ENCODE data around the gene TNRC6C.

Gene TNRC6C

GRCh38 chr17:77957857-77958715 lies at the start of gene TNRC6C:
Gene TNRC6C (plus strand): TSS chr17:77958703. CDS start chr17:78004207, 45,504 bp downstream.
- no peak for TF ChIP-seq CTCF (IDR thresholded peaks at IDR 0.05; ENCODE audit: extremely low read depth, missing control alignments)
- peak; percentile 100 for DNase-seq (ENCODE audit: low spot score)

- no peak for TF ChIP-seq CTCF (IDR thresholded peaks at IDR 0.05; ENCODE audit: extremely low read depth, missing control alignments)
- DNase-seq (ENCODE audit: low spot score): no peak
These were observed 49.3 kb upstream of the TNRC6C start for GRCh38 chr17:77909236-77909635.

- no peak for TF ChIP-seq CTCF (IDR thresholded peaks at IDR 0.05; ENCODE audit: extremely low read depth, missing control alignments)
- DNase-seq (ENCODE audit: low spot score): no peak
These were observed 48.7 kb upstream of the TNRC6C start for GRCh38 chr17:77909816-77910215.

GRCh38 chr17:77914385-77915254 lies 43.9 kb upstream of the TNRC6C start:
- DNase-seq (ENCODE audit: low spot score): no peak

GRCh38 chr17:77915594-77916021 lies 42.9 kb upstream of the TNRC6C start:
- no peak for TF ChIP-seq CTCF (IDR thresholded peaks at IDR 0.05; ENCODE audit: extremely low read depth, missing control alignments)
- no peak for DNase-seq (ENCODE audit: low spot score)

More at GRCh38 chr17:77914385-77915254, 43.9 kb upstream of the TNRC6C start:
- no peak for TF ChIP-seq CTCF (IDR thresholded peaks at IDR 0.05; ENCODE audit: extremely low read depth, missing control alignments)

- DNase-seq (ENCODE audit: low spot score): no peak
- no peak for TF ChIP-seq CTCF (IDR thresholded peaks at IDR 0.05; ENCODE audit: extremely low read depth, missing control alignments)
These were observed 42.2 kb upstream of the TNRC6C start for GRCh38 chr17:77916264-77916663.

All from GM20000 (cell line).